ELF-1 (cell line): Measurements from ENCODE around the gene HOOK1.

ENCODE experiments used
- DNase-seq: peaks from one replicate; pipeline ENCODE4 v3.0.0-alpha.2; 2016; ENCODE audit warnings: low read depth, low spot score

The HOOK1 gene

DNA sequence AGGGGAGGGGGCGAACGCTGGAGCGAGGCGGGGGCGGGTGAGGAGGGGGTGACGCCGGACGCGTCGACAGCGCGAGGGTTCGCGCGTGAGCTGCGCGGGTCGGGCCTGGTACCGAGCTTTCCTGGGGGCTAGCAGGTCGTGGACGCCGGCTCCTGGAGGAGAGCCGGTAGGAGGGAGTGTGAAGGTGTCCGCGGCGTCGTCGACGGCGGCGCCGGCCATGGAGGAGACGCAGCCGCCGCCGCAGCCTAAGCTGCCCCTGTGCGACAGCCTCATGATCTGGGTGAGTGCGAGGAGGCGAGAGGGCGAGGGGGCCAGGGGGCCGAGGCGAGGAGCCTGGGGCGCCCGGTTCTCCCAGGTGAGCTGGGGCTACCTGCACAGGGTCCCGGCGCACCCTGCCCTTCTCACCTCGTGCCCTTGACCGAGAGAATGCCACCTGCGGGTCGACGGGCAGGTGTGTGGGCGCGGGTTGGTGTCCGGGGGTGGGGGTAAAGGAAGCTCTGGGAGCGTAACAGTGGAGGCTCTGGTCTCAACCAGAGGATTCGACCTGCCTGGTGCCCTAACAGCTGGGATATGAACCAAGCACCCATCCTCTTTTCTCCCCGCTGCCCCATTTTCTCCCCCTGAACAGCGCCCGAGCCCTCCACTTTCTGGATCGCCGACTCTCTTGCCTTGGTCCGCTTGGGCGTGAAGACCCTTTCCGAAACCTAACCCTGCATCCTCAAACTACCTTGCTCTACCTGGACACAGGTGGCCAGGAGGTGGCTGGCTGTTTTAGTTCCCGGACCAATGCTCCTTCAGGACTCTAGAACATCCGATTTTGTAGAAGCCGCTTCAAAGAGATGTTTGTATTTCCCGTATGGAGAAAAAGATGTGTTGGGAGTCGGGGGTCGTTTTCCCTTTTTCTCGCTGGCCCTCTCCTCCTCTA lies at the start of gene HOOK1:
TSS of gene HOOK1 (plus strand) at position 49 of the 925 bp plus-strand sequence. CDS start at position 218, 169 bp downstream.
- peak; percentile 64 for DNase-seq

DNA sequence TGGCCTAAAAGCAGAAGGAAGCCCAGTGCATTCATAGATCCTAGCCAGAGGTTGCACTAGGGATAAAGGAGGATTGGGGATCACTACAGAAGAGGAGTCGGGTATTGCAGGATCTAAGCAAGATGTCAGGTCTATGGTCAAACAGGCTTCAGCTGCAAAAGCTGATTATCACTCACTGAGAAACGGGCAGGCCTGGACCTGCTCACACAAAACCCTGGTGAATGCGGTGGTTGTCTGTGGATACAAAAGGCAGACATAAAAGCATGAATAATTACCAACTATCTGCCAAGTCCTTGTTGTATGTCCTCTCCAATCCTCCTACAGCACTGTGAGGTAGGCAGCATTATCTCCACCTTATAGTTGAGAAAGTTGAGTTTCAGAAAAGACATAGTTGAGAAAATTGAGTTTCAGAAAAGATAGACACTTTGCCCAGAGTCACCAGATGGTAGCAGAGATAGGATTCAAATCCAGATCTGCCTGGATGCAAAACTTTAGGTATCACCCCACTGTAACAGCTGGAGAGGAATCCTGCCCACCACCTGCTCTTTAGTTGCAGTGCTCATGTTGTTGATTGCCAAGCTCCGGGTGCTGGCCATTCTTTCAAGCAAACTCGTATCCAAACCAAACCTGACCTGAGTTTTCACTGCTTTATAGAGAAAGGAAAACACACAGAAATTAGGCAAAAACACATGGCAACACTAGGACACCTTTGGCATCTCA lies 49.6 kb upstream of the HOOK1 start:
- no peak for DNase-seq

DNA sequence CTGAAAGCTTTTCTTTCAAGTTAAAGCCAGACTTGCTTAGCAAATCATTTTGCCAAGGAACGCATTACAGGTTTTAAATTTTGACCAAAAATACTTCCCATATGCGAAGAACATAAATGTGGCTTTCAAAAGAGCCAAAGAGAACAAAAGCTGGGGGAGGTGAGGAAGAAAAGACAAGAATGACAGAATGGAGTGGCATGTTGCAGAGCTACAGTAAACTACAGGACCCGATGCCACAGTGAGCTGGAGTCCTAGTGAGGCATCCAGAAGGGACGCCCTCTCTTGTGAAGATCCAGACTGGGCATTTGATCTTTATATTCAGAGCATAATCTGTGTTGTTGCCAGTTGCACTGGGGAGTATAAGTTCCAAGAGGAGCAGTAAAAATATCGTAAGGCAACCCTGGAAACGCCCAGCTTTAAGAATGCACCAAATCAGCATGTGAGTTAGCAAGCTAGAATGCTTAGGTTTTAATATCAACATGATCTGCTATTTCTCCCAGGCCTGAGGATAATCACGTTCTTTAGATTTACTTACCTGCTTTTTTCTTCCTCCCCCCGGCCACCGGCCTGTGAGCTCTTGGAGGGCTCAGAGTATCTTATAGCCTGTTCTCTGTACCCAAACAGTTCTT lies 48.4 kb upstream of the HOOK1 start:
- DNase-seq: no peak

DNA sequence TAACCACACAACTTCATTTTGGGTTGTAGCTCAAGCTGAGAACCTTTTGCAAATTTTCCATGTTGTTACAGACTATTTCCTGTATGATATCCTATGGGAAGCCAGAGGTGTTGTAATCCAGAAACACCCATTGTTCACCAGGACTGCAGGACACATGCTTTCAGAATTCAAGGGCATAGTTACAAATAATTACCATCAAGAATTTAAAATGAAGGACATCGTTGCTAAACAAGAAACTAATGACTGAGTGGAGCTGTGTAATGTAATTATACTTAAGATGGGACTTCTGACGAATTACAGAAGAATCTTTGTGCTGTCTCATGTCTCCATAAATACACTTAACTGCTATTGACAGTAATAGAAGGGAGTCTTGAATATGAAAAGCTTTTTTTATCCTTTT lies 47.6 kb upstream of the HOOK1 start:
- DNase-seq: no peak

DNA sequence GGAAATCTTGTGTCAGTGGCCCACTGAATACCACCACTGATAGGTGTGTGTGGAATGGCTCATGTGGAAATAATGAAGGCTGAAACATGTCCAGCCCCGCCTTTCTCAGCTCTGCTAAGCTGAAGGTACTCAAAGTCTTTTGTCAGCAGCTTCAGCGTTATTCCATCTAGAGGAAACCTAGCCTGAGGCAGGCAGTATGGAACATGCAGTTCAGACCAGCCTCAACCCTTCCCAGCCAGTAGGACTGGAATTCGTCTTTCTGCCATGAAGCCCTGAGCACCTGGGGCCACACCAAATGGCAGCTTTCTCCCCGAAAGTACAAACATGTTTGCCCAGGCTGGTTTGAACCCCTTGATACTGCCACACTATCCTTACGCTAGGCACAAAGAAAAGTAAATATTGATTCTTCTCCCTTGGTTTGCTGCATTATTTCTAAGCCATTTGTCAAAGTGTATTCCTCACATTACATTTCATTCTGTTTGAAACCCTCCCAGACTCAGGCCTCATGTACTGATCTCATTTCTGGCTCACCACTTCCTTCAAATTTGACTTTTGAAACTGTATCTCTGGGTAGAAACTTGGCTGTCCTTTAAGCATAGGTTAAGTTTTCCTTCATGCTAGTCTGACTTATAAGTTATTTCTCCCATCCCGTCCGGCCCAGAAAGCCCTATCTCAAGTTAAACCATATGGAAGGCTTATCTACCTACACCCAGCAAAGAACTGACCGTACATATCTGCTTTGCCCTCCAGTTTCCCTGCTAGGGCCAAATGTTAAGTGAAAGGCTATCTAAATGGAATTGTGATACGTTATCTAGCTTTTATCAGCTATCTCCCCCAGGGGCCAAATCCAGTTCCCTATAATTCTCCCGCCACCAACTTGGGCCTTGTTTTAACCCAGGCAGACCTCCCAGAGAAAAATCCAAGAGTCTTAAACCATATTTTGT lies 45.7 kb upstream of the HOOK1 start:
- peak; percentile 48 for DNase-seq

DNA sequence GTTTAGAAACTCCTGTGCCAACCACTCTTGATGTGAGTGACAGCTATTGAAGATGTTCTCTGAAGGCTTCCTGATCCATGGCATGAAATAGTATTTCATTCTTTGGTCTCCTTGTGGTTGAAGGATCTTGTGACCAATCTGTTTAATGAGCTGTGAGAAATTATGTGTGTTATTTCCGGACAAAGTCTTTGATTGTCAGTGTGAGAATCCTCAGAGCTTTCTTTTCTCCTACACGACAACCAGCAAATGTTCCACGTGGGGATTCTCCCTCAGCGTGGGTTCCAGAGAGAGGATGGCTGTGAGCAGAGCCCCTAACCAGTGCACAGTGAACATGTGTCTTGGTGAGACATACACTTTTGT lies 45.0 kb upstream of the HOOK1 start:
- DNase-seq: no peak

DNA sequence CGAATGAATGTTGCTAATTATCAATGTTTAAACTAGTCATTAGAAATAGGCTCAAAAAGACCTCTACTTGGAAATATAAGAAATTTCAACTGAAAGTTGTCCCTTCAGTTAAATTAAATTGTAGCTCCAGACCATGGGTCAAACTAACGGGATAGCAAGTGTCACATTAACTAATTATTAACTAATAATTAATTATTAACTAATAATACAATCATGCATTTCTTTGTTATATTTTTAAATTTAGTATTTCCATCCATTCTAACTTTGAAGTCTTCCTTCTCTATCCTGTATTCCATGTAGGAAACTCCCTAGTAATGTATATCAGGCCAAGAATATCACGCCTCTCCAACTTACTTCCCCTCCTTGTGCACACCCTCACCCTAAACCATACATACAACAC lies 43.4 kb upstream of the HOOK1 start:
- no peak for DNase-seq

DNA sequence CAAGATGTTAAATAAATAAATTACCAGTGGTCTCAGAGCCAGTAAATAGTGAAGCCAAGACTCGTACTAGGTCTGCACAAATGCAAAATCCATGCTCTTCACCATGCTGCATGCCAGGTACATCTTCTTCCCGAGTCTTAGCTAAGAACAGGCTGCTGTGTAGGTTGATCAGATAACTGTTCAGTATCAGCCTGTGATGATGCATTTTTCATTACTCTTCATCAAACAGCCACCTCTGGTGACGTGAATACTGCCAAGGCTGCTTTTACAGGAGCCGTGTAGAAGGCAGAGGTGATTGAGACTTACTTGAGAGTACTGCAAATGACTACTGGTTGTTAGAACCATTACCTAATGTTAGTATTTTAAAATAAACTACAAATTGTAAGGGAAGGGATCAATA lies 39.3 kb upstream of the HOOK1 start:
- no peak for DNase-seq

DNA sequence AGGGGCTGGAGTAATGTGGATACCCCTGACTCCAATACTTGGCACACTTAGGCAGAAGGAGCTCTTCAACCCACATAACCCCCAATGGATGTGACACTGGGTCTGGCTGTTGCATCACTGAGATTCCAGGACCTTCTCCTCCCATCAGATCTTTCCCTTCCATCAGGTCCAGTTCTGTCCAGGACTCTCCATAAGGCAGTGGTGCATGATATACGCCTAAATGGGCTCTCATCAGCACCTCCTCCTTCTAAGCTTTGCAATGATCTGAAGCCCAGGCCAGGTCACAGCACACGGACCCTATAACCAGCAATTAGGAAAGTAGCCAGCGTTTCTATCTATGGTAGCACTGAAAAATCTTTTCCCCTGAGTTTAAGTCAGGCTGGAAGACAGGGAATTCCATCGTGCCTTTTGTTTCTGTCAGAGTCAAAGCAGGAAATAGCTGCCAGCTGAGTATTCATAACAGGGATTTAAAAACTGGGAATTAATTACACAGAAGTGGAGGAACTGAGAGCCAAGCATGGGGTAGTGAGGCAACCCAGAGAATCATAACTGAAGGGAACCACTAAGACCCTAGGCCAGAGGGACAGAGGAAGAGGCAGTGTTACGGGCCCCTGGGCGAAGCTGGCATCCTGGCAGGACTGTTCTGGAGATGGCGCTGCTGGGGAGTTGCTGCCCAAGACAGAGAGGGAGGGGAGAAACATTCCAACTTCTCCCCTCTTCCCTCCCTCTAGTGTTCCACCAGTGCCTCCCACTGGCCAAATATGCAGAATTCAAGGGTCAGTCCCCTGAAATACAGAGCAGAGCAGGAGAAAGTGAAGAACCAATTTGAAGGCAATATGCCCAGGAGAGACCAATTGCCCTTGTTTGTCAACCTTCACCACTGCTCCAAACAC lies 37.5 kb upstream of the HOOK1 start:
- DNase-seq: no peak

DNA sequence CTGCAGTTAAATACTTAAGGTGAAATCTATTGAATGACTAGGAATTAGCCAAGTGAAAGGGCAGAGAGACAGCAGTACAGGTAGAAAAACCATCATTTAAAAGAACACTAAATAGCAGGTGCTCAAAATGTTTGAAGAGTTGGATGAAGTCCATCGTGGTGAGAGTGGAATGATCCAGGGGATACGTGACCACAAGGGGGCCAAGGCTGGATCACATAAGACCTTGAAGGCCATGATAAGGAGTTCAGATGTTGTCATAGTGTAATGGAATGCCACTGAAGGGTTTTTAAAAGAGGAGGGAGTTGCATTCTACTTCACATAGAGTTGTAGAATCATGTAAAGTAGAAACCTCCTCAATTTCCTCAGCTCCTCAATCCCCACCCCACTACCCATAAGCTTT lies 34.8 kb upstream of the HOOK1 start:
- DNase-seq: no peak

DNA sequence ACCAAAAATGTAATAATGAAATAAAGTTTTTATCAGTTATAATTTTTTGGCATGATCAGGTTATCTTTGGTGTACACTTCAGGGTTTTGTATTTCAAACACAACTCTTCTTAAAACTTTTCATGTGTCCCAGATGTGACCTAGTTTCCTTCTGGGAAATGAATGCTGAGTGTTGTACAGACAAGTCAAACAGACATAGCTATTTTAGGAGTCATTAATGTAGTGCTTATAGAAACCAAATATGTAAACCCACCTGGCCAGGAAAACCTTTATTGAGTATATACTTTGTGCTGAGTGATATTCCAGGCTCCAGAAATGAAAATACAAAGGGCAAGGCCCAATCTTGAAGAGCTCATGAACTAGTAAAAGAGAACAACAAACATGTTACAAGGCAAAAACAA lies 25.9 kb upstream of the HOOK1 start:
- DNase-seq: no peak

DNA sequence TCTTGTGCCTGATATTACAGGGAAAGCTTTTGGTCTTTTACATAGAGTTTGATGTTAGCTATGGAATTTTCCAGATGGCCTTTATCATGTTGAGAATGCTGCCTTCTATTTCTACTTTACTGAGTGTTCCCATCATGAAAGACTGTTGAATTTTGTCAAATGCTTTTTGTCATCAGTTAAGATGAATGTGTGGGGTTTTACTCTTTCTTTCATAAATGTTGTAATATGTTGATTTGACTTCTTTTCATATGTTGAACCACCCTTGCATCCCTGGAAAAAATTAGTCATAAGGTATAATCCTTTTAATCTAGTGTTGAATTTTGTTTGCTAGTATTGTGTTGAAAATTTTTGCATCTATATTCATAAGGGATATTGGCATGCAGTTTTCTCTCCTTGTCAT lies 16.1 kb upstream of the HOOK1 start:
- no peak for DNase-seq

DNA sequence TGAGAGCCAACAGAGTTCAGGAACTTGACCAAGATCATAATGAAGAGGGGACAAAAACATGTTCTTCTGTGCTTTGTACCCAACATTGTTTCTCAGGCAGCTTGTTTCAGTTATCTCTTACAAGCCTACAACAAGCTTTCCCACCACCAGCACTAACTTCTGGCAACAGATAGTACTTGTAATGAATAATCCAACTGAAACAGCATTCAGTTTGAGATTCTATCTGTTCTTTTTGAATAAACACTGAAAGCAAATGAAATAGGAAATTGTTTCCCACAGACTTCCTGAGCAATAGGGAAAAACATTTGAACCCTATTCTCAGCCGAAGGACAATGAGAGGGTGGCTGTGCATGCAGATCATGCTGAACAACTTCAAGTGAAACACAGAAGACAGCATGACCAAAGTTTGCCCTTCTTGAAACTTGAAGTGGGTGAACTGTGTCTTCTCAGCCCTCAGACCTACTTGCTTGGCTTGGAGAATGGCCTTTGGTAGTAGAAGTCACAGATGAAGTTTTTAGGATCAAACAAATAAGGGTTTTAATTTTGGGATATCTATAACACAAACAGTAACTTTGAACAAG lies 11.2 kb upstream of the HOOK1 start:
- no peak for DNase-seq

DNA sequence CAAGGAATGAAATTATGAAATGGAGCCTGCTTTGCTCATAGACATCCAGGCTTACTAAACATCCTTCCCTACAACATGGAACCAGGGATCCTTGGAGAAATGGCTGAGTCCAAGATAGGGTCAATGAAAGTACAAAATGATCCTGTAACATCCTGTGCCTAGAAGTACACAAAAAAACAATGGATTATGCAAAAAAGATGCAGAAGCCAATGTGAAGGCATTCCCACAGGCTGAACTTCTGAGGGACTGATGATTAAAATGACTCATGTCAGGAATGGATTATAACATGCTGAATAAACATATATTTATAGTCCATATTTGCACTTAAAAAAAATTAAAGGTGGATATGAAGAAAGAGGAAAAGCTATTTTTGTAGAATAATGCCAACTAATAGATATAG lies 10.4 kb upstream of the HOOK1 start:
- no peak for DNase-seq

DNA sequence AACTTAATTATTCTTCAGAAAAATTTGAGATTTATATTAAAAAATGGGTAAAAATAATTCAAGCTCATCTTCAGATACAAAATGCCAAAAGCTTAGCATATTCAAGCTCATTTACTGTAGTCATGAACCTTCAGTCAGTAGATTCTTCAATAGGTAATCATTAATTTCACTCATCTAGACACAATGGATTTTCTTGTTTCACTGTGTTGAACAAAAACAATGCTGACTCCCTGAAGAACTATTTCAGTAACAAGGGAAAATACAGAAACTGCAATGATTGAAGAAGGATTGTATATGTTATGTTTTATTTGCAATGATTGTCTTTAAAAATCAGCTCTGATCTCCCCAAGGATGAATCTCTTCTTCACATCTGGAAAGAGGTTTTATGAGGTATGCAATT lies 9.2 kb upstream of the HOOK1 start:
- DNase-seq: no peak

DNA sequence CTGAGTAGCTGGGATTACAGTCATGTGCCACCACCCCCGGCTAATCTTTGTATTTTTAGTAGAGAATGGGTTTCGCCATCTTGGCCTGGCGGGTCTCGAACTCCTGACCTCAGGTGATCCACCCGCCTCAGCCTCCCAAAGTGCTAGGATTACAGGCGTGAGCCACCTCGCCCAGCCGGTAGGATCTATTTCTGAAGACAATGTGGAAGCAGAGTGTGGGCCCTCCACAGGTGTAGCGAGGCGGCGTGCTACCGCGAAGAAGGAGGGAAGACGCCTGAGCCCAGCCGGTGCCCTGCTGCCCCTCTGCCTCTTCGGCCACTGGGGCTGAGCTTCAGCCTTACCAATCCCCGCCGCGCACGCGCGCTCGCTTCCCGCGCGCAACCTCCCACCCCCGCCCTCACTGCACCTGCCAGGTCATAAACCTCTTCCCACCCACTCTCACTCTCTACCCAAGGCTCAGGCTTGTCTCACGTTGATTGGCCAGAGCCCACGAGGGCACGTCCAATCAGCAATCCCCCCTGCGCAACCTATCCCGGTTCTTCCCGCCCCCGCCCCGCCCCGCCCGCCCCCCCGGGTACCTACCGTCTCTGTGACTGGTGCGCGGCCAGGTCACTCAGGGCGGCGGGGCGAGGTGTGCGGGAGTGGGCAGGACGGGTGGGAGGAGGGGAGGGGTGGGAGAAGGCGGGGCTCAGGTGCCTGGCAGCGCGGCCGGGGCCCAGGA lies 409 bp upstream of the HOOK1 start:
- peak; percentile 92 for DNase-seq

DNA sequence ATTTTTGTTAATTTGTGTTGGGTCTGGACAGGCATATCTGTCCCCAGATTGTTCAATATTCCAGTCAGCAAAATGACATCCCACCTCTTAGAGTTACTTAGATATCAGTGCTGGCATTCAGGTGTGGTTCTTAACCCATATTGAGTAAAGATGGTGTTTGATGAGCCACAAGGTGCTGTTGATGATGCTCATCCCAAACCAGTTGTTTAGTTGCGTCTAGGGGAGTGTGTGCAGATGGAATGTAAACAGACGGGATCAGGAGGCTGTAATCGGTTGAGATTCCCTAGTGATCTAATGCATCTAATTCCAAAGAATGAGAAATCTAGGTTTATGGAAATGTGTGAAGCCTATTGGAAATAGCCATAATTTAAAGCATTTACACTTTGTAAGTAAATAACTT lies 1.1 kb downstream of the HOOK1 start:
- DNase-seq: no peak

DNA sequence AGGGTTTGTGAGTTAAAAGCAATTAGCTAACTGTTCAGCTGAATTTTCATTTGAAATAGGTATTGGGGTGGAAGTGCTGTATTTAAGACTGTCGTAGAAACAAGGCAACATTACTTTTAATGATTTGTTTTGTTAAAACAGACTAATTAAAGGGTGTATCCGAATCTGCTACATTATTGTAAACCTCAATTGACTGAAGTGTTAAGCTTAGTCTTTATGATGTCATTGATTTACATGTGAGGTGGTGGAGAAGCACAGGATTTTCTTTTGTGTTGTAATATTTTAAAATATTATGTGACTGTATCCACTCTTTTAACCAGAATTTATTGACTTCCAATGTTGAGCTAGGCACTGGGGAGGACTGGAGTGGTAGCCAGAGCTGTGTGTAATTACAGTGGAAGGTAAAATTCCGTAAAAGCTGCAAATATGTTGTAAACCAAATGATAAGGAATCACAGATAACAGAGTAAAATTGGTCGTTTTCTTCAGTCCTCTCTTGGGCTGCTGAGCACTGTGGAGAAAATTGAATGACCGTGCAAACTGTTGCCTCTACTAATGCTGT lies 1.6 kb downstream of the HOOK1 start:
- DNase-seq: no peak
